HG02840 (cell line): Measurements from ENCODE around the gene PSG7.
"Not testable (repeated sequence)": the region's sequence is repeated elsewhere in the genome, so short reads cannot be mapped to it uniquely, and the experiment has no call there.

Experiments
- ATAC-seq: cut with Tn5 transposase; IDR thresholded peaks from one replicate; pipeline ENCODE4 v1.9.1; 2021; ENCODE audit warnings: mild to moderate bottlenecking, moderate library complexity, moderate number of reproducible peaks; ENCODE audit not compliant: unreplicated experiment, low FRiP score

PSG7 gene

DNA sequence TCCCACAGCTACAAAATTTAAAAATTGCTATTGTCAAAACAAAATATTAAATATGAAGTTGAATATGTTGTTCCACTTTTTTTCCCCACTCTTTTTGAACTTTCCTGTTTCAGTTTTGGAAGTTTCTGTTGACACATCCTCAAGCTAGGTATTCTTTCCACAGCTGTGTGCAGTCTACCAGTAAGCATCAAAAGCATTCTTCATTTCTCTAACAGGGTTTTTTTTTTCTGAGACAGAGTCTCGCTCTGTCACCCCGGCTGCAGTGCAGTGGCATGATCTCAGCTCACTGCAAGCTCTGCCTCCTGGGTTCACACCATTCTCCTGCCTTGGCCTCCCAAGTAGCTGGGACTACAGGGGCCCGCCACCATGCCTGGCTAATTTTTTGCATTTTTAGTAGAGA is 62.9 kb downstream of the PSG7 start:
- not testable (repeated sequence) for ATAC-seq
